ENCODE measurements around the gene CIROP.

The CIROP gene

GRCh38 chr14:23051141-23052057 is 53.4 kb downstream of the CIROP start:
- DNase-seq (ENCODE audit: low spot score), result no peak

Measured in CD4-positive, alpha-beta T cell treated with Interleukin-6 at 100 ng/mL for 8 hours (primary cell).